Stimulated activated CD4-positive, alpha-beta T cell treated with anti-CD3 and anti-CD28 coated beads, Interleukin-2, amount 100 ng/mL, for 24 hours (primary cell): ENCODE data around the gene UBE2K.
"Not testable (repeated sequence)": the region's sequence is repeated elsewhere in the genome, so short reads cannot be mapped to it uniquely, and the experiment has no call there.

Experiments used
- DNase-seq, 2 donors: peaks; one replicate each; pipeline ENCODE4 v3.0.0-alpha.2; 2020

Gene UBE2K

DNA sequence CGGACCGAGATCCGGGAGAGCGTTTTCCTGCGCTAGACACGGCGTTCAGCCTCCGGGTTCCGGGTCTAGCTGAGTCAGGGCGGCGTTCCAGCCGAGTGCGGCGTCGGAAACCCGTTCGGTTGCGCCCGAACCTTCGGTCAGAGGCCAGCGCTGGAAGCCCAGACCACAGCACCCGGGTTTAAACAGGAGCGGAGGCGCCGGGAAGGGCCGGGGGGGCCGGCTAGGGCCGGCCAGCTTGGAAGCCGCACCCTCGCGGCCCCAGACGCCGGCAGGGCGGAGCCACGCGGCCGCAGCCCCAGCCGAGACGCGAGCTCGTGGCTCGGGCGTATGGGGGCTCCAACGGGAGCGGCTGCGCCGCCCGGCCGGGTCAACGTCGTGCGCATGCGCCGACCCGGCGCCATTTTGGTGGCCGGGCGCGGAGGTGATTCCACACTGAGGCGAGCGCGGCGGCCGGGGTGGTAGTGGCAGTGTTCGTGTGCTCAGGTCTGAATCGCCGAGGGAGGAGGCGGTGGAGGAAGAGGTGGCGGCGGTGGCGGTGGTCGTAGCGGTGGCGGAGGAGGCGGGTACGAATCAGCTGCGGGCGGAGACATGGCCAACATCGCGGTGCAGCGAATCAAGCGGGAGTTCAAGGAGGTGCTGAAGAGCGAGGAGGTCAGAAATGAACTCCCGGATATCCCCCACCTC, at the start of gene UBE2K:
Gene UBE2K (plus strand): TSS at position 397 of the 684 bp plus-strand sequence. CDS start 192 bp downstream, at position 589.
- peak; percentile 90 for DNase-seq

DNA sequence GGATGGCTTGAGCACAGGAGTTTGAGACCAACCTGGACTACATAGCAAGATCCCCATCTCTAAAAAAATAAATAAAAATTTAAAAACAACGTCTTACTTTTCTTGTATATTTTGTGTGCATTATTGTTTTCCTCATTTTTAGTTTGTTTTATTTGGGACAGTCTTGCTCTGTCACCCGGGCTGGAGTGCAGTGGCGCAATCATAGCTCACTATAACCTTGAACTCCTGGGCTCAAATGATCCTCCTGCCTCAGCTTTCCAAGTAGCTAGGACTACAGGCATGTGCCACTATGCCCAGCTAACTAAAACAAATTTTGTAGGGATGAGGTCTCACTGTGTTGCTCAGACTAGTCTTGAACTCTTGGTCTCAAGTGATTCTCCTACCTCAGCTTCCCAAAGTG, 49.7 kb upstream of the UBE2K start:
- DNase-seq = no peak

- DNase-seq = no peak
These were observed 48.9 kb upstream of the UBE2K start for GRCh38 chr4:39648827-39649558.

DNA sequence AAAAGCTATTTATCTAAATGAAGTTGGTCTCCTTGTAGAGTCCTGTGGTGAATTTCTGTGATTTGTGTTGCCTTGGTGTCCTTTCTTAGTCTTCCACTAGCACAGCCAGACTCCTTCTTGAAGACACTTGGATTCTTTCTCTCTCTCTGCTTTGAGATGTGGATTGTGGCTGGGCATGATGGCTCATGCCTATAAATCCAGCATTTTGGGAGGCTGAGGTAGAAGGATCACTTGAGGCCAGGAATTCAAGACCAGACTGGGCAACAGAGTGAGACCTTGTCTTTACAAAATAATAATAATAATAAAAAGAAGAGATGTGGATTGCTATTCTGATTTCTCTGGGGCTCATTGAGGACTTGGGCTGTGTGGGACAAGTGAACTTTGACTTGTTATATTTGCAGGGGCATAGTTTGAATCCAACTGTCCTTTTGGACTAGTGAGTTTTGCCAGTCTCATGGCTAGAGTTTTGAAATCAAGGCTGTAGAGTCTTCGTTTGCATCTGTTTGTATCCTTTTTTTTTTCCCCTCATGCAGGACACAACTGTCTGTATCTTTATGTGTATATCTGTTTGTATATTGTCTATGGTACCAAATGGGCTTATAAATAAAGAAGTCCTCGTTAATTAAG, 48.2 kb upstream of the UBE2K start:
- no peak for DNase-seq

GRCh38 chr4:39651586-39651985, 46.4 kb upstream of the UBE2K start:
- DNase-seq = not testable (repeated sequence)

- DNase-seq = no peak
These were observed 42.7 kb upstream of the UBE2K start for GRCh38 chr4:39655211-39655610.

- DNase-seq = no peak
These were observed 42.1 kb upstream of the UBE2K start for GRCh38 chr4:39655876-39656275.

GRCh38 chr4:39656638-39657037, 41.3 kb upstream of the UBE2K start:
- not testable (repeated sequence) for DNase-seq

DNA sequence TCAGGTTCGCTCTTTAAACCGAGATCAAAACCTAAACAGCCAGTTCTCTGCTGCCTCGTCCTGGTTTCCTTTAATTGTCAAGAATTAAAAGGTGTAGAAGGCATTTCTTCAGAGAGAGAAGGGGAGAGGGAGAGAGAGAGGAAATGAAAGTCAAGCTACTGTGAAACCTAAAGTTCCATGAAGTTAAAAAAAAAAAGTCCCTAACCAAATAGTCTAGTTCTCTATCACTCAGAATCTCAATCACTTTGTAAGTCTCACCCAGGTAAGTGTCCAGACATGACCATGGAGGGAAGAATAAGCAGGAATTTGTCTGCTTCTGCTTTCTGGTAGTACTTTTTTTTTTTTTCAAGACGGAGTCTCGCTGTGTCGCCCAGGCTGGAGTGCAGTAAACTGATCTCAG, 40.5 kb upstream of the UBE2K start:
- no peak for DNase-seq

DNA sequence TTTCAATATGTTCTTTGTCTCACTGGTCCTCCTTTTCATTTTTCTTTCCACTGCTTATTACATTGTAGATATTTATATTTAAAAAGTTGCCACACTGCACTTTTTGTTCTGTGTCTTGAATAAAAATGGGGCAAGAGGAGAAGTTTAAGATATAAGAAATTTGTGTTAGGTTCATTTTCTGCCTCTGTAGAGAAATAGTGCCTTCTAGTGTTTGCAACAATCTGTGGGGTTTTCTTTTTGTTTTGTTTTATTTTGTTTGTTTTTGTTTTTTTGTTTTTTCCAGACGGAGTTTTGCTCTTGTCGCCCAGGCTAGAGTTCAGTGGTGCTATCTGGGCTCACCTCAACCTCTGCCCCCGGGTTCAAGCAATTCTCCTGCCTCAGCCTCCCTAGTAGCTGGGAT, 39.2 kb upstream of the UBE2K start:
- no peak for DNase-seq

DNA sequence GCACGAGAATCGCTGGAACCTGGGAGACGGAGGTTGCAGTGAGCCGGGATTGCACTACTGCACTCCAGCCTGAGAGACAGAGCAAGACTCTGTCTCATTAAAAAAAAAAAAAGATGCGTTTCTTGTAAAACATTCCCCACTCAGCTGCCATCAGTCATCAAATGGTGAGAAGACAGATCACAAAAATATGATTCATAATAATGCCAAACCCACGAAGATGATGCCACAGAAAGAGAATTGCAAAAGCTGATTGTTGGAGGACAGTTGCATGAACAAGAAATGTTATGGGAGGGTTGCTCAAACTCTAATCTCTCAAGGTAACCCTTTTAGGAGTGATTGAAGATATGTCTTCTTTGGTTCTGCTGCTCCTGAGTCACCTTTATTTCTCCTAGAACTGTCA, 37.9 kb upstream of the UBE2K start:
- DNase-seq = no peak

DNA sequence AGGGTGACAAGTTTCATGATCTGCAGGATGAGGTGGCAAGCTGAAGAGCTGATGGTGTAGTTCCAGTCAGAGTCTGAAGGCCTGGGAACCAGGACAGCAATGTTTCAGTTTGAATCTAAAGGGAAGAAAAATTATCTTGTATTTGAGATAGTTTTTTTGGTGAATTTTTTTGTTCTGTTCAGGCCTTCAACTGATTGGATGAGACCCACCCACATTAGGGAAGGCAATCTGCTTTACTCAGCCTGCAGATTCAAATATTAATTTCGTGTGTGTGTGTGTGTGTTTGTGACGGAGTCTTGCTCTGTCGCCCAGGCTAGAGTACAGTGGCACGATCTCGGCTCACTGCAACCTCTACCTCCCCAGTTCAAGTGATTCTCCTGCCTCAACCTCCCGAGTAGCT, 37.2 kb upstream of the UBE2K start:
- no peak for DNase-seq

GRCh38 chr4:39662683-39663082, 35.3 kb upstream of the UBE2K start:
- DNase-seq = no peak

DNA sequence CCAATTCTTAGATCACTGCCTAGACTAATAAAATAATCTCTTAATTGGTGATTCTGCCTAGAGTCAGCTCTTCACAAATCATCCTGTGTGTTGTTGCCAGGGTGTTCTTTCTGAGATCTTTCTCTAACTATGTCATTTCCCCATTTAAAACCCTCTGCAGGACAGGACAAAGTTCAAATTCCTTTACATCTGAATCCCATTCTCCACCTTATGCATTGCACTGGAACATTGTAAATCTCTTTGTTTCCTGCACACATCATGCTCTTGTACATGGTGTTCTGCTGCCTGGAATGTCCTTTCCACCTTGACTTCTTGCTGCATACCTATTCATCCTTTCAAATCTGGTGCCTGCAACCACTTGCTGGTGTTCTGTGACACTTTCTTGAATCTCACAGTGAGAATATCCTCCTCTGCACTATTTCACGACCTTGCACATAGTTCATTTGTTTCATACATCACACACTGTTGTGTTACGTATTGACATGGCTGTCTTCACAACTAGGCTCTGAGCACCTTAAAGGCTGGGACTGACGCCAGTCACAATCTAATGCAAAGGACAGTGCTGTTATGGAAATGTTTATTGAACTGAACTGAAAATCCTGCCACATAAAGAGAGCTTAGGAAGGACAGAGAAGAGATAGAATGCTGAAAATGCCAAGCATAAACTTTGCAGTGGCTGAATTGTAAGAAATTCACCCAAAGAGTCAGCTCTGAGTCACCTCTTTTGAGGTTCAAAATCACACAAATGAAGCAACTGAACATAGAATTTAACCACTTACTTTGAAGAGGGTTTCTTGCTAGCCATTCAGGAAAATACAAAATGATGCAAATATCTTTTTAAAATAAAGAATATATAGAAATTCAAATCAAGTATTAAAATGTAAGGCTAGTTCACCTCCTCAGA, 32.9 kb upstream of the UBE2K start:
- DNase-seq = no peak

GRCh38 chr4:39667706-39668105, 30.2 kb upstream of the UBE2K start:
- no peak for DNase-seq

- no peak for DNase-seq
These were observed 29.0 kb upstream of the UBE2K start for GRCh38 chr4:39668887-39669286.

DNA sequence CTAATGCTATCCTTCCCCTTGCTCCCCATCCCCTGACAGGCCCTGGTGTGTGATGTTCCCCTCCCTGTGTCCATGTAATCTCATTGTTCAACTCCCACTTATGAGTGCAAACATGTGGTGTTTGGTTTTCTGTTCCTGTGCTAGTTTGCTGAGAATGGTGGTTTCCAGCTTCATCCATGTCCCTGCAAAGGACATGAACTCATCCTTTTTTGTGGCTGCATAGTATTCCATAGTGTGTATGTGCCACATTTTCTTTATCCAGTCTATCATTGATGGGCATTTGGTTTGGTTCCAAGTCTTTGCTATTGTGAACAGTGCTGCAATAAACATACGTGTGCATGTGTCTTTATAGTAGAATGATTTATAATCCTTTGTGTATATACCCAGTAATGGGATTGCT, 27.6 kb upstream of the UBE2K start:
- not testable (repeated sequence) for DNase-seq

GRCh38 chr4:39675681-39676080, 22.3 kb upstream of the UBE2K start:
- not testable (repeated sequence) for DNase-seq

- DNase-seq = not testable (repeated sequence)
These were observed 16.9 kb upstream of the UBE2K start for GRCh38 chr4:39681003-39681402.

- no peak for DNase-seq
These were observed 15.8 kb upstream of the UBE2K start for GRCh38 chr4:39682138-39682537.

DNA sequence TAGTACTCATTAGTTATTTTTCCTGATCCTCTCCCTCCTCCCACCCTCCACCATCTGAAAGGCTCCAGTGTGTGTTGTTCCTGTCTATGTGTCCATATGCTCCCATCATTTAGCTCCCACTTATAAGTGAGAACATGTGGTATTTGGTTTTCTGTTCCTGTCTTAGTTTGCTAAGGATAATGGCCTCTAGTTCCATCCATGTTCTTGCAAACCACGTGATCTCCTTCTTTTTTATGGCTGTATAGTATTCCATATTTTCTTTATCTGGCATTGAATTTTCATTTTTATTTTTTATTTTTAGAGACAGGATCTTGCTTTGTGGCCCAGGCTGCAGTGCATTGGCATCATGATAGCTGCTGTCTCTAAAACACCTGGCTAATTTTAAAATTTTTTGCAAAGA, 11.9 kb upstream of the UBE2K start:
- no peak for DNase-seq

GRCh38 chr4:39687014-39687413, 10.9 kb upstream of the UBE2K start:
- no peak for DNase-seq

- no peak for DNase-seq
These were observed 8.0 kb upstream of the UBE2K start for GRCh38 chr4:39689970-39690369.
